Amniotic stem cell (primary cell): Measurements from ENCODE around the gene ABTB2.
"Not testable (repeated sequence)": the region's sequence is repeated elsewhere in the genome, so short reads cannot be mapped to it uniquely, and the experiment has no call there.

Experiments used
- DNase-seq: peaks from one replicate; lab custom pipeline; 2025; lab: John Stamatoyannopoulos, UW

ABTB2 gene

DNA sequence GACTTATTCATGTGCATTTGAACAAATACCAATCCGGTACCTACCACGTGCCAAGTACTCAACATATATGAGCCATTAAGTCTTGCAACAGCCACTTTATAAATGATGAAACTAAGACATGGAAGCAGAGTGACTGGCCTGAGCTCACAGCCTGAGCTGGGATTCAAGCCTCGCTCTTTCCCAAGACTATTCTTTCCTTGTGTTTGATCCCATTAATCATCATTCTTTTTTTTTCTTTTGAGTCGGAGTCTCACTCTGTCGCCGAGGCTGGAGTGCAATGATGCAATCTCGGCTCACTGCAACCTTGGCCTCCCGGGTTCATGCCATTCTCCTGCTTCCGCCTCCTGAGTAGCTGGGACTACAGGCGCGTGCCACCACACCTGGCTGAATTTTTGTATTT, 119.3 kb downstream of the ABTB2 start:
- DNase-seq = no peak

DNA sequence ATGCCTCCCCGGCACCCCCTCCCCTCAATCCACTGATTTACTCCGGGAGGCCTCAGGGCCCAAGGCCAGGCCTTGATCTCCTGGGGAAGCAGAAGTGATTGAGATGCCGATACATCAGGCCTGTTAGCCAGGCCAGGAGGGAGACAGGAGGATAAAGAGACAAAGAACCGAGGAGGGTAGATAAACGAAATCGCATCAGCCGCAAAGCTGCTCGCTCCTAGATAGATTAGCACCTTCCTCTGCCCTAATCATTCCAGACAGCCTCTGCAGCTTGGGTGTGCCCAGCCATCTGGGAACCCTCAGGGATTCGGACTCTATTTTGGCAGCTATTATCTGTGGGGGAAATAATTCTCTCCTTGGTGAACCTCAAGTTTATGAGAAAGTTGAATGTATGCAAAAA, 121.2 kb downstream of the ABTB2 start:
- DNase-seq = no peak

DNA sequence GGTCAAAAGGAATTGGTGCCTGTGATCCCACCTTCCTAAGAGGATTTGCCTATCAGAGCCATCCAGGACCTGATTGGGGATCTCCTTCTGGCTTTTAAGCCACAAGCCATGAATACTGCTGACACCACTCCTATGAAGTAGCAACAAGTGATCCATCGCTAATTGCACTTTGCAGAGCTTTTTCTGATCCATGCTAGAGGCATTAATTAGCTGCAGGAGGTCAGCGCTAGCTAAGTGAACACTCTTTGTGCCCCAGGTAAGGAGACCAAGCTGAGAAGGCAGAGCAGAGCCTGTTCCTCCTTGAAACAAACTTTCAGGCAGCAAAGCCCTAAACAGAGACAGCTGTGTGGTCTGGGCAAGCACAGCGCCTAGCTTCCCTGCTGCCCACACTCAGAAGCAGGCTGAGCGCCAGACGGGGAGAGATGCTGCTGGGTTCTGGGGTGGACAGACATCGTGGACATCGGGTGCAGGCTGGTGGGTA, 122.2 kb downstream of the ABTB2 start:
- no peak for DNase-seq

DNA sequence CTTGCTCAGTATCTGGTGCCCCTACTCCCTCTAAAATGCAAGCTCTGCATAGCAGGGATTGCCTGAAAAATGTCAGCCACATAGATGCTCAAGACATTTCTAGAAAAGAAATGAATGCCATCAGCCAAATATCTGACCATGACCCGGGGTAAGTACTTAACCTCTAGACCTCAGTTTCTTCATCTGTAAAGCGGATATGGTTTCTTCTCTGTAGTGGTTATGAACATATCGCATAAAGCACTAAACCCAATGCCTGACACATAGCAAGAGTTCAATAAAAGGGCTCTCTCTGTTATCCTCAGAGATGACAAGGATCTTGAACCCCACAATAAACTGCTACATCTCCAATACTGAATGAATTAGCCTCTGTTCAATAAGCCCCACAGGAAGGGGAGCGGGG, 122.6 kb downstream of the ABTB2 start:
- no peak for DNase-seq

DNA sequence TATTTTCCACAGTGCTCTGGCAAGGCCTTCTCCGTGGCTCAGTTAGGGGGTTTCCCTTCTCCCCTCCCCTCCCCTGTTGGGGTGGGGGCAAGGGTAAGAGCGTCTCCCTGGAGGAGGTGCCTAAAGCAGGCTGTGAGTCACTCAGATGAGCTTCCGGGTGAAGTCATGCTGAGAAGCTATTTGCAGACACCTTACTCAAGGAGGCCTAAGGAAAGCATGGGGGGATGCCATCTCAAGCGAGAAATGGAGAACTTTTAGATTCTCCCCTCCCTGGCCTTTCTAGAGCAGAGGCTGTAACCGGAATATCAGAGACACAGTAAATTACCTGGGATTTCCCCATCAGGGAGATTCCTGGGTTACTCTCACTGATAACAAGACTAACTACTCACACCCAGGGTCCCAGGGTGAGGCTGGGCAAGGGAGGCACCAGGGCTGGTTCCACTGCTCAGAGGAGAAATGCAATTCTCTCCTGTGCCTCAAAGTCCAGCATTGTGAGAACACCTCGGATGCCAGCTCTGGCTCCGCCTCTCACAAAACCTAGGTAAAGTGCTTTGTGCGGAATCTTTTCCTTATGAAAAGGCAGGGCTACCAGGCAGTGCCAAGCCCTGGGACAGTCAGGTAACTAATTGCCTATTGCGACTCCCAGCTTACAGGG, 123.6 kb downstream of the ABTB2 start:
- DNase-seq = no peak

DNA sequence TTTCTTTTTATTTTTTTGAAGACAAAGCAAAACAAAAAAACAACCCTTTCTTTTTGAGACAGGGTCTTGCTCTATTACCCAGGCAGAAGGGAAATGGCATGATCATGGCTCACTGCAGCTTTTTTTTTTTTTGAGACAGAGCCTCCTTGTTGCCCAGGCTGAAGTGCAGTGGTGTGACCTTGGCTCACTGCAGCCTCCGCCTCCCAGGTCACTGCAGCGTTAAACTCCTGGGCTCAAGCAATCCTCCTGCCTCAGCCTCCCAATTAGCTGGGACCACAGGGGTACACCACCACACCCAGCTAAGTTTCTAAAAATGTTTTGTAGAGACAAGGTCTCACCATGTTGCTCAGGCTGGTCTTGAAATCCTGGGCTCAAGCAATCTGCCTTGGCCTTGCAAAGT, 124.6 kb downstream of the ABTB2 start:
- DNase-seq = no peak

DNA sequence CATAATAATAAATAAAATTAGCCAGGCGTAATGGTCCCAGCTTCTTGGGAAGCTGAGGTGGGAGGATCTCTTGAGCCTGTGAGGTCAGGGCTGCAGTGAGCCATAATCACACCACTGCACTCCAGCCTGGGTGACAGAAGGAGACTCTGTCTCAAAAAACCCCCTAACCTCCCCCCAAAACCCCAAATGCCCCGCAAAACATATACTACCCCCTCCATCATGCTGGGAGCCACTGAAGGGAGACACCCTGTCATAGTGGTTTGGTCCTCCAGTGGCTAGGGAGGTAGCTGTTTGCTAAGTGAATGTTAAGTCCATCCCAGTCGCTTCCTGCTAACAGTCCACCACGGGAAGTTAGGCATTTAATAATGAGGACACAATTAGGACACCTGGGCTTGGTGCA, 125.0 kb downstream of the ABTB2 start:
- DNase-seq = no peak

DNA sequence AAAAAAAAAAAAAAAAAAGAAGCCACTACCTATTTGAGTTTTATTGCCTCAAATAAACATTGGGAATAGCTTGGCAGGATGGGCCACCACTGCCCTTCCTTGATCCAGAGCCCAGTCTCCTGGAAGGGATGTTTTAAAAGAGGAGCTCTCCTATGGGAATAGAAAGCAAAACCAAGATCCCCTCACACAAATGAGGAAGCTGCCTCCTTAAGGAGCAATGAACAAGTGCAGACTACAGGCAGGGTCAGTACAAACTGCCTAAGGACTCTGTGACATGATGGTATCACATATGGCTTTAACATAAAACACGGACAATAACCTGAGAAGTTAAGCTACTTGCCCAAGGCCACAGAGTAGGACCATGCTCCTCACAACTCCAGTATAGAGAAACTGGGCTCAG, 131.6 kb downstream of the ABTB2 start:
- DNase-seq = no peak

DNA sequence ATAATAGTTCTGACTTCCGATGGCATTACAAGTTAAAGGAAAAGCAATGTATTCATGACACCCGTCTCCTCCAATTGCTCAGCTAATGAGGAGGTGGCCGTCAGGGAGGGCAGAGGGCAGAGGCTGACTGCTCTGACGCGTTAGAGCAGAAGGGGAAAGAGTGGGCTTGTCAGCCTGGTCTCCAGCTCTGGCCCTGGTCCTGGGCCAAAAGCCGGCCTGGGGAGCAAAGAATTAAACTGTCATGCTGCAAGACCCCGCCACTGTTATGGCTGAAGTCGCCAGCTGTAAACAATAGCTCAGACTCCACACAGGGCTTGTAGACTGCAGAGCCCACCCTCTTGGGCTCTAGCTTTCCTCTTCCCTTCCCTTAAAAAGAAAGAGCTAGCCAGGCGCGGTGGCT, 132.7 kb downstream of the ABTB2 start:
- no peak for DNase-seq

DNA sequence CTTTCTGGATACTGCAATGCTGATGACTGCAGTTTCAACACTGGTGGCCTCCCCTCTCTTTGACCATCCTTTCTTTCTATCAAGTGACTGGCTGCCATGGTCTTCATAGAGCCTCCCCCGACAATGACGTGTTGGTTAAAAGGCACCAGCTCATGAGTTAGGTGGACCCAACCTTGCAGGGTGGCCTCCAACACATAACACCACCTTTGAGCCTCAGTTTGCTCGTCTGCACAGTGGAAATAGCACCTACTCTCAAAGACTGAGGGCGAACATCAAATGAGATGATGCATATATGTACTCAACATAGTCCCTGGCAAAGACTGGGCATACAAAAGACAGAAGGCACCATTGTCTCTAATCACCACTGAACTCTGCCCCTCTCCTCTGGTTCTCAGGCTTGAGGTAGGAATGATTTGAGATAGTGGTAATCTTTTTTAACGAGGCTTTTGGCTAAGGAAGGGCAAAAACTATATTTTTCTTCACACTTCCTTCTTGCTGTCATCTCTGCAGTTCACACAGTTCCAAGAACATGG, 133.3 kb downstream of the ABTB2 start:
- no peak for DNase-seq

DNA sequence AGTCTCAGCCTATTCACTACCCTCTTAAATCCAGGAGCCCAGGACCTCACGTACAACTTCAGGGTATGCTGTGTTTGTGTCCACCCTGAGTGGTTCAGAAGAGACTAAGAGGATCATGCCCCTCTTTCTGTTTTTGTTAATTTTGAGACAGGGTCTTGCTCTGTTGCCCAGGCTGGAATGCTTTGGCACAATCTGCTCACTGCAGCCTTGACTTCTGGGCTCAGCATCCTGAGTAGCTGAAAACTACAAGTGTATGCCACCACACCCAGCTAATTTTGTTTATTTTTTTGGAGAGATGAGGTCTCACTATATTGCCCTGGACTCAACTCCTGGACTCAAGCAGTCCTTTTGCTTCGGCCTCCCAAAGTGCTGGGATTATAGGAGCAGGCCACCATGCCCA, 133.9 kb downstream of the ABTB2 start:
- DNase-seq = no peak

DNA sequence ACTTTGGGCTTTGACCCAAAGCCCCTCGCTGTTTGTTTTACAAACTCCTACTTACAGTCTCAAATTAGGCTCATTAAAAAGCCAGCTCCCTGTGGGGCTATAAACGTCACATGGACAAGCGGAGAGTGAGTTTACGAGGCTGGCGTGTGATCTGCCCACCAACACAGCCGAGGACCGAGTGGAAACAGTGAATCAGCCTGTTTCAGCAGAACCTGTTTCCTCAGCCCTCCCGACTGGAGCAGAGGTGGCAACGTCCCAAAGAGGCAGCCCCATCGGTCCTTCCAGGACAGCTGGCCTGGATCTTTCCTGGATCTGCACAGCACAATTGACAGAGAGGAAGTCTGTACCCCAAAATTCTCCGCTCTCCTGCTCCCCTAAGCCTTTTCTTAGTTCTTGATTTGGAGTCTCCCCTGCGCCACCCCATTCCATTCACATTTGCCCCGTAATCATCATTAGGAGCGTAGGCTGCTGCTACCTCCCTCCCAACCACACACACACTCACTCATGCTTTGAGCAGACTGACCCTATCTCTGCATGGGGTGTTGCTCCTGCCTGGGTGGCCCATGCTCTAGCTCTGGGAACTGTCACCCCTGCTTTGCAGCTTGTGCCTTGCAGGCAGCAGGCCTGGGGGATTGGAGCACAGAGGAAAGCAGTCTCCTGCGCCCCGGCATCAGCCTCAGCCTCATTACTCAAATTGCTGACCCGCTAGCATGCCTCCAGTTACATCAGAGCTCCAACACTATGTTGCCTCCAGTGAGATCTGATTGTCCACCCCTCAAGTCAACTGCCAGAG, 134.6 kb downstream of the ABTB2 start:
- no peak for DNase-seq

DNA sequence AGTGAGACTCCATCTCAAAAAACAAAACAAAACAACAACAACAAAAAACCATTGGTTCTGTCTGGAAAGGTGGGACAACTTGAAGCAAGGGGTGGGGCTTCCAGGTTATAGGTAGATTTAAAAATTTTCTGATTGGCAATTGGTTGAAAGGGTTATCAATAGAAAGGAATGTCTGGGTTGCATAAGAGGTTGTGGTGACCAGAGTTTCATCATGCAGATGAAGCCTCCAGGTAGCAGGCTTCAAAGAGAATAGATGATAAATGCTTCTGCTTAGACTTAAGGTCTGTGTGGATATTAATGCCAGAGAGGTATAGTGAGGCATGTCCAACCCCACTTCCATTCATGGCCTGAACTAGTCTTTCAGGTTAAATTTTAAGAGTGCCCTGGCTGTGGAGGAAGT, 135.8 kb downstream of the ABTB2 start:
- DNase-seq = no peak

DNA sequence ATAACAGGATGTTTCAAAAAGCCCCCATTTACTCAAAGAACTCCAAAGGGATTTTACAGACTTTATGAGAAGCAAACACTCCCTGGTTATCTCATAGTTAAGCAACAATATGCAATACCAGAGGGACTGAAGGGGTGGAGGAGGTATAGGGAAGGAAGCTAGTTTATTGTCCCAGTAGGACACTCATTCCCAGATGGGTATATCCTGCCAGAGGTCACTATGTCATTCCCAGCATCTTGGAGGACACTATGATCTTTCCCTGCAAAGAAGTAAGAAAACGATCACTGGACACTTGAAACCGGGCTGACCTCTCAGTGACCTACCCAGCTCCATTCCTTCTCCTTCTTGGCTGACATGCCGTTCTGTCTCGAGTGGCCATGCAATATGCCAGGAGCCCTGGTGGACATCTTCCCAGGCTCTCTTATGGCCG, 137.9 kb downstream of the ABTB2 start:
- no peak for DNase-seq

DNA sequence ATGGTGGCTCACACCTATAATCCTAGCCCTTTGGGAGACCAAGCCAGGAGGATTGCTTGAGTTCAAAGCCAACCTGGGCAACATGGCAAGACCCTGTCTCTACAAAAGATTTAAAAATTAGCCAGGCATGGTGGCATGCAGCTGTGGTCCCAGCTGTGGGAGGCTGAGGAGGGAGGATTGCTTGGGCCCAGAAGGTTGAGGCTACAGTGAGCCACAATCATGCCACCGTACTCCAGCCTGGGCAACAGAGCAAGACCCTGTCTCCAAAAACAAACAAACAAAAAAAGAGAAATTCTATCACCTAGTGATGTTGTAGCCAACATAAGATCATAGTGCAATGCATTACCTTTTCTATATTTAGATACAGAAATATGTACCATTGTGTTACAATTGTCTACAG, 138.5 kb downstream of the ABTB2 start:
- no peak for DNase-seq

DNA sequence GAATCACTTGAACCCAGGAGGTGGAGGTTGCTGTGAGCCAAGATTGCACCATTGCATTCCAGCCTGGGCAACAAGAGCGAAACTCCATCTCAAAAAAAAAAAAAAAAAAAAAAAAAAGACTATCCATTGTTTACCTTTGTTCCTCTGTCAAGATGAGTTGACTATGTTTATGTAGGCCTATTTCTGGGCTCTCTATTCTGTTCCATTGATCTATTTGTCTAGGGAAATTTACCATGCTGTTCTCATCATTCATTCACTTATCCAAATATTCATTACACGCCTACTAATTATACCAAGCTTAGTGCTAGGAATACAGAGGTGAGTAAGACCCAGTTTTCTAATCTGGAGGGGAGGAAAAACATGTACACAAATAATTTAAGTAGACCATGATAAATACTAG, 139.1 kb downstream of the ABTB2 start:
- DNase-seq = not testable (repeated sequence)

DNA sequence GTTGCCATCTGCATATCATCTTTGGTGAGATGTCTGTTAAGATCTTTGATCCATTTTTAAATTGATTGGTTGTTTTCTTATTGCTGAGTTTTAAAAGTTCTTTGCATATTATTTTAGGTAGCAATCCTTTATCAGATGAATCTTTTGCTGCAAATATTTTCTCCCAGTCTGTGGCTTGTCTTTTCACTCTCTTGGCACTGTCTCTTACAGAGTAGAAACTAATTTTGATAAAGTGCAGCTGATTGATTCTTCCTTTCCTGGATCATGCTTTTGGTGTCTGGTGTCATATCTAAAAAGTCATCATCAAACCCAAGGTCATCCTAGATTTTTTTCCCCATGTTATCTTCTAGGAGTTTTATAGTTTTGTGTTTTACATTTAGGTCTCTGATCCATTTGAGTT, 139.7 kb downstream of the ABTB2 start:
- DNase-seq = no peak

DNA sequence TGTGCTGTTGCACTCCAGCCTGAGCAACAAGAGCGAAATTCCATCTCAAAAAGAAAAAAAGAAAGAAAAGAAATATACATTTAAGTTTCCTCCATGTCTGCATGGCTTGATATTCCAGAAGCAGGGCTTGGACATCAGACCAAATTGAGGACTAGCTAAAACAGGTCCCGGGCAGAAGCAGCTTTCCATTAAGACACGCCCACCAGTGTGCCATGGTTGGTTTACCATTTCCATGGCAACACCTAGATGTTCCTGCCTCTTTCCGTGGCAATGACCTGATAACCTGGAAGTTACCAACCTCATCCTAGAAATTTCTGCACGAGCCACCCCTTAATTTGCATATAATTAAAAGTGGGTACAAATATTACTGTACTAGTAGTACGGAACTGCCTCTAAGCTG, 141.1 kb downstream of the ABTB2 start:
- DNase-seq = no peak

DNA sequence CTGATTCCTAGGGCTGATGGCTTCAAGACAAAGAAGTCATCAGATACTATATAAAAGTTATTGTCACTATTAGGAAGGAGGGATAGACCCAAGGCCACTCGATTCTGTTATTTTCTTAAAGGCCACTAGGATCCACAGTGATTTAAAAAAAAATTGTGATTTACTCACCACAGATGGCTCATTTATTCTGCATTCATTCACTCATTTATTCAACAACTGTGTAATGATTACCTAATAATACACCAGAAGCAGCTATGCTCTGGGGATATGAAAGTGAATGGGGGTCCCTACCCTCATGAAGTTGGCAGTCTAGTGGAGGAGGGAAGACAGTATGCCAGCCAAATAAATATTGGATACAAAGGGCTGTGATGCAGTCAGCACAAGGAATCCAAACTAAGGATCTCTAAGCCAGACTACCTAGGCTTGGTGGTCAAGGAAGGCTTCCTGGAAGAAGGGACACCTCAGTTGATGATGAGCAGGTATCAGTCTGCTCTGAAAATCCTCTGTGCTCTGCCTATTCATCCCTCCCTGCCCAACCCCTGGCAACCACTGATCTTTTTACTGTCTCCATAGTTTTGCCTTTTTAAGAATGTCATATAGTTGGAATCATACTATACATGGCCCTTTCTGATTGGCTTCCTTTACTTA, 141.9 kb downstream of the ABTB2 start:
- no peak for DNase-seq

DNA sequence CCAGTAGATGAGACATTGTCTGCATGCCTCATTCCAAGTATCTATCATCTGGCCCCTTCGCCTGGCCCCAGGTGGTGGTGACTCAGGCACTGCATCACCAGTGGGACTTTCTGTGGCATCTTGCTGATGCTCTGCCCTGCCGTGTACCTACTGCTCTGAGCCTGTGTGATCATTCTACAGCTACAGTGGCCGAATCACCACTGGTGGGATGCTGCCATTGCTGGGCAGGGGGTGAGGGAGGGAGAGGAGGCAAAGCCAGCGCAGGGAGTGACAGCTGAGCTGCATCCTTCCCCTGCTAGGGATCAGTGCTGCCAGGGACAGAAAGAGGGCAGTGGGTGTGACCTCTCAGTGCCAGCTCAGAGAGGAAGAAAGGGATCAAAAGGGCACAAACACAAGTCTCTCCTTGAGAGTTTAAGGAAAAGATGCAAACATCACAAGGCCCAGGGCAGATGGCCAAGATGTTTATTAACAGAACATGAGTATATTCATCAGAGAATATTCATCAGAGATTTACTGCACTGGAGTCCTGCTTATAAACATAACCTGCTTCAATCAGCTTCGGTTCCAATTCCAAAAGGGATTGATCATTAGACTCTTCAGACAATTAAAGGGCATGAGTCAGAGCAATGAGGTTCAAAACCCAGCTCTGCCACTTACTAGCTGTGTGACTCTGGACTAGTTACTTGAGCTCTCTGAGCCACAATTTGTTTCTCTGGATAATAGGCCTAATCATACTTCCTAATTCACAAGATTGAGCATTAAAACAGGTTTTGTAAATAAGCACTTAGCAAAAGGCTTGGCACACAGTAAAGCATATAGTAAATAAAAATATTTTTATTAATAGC, 142.6 kb downstream of the ABTB2 start:
- DNase-seq = no peak

DNA sequence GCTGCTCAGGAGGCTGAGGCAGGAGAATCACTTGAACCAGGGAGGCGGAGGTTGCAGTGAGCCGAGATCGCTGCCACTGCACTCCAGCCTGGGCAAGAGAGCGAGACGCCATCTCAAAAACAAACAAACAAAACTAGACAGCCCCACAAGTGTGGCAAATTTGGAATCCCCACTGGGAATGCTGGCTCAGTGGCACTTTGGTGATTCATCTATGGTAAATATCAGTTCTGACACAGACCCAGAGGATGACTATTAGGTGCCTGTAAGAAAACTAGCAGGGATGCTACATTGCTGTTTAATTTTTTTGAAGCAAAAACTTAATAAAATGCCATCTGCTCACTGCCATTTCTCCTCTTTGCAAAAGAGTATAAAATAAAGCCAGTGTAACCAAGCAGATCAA, 144.4 kb downstream of the ABTB2 start:
- no peak for DNase-seq

DNA sequence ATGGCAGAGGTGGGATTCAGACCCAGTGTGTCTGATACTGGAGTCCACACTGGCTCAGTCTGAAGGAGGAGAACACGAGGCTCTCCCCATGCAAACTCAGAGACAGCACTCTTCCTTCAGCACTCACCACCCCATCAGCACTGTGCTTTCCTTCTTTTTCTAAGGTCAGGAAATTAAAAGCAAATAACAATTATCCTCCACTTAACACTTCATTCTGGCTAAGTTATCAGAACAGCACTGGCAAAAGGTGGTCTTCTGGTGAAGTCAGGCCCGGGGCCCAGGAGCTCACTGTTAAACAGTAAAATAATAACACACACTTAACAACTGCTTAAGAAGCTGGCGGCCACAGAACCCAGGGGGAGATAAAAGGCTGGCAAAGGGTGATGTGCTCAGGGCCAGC, 145.2 kb downstream of the ABTB2 start:
- no peak for DNase-seq
